ENCODE results near the gene HIGD1B. TPM values are rescaled to one million over a fixed set of nuclear protein-coding genes. Genes with fewer than 3 reads are reported as not detected.

HIGD1B gene
- total RNA-seq, 1 donor from 2014 or later, result 22.3 TPM

GRCh38 chr17:44862278-44862914 lies 14.7 kb downstream of the HIGD1B start:
- TF ChIP-seq CTCF (IDR thresholded peaks at IDR 0.05), result no peak
- ATAC-seq, result no peak
- intact Hi-C loops (cut with DNase I), result no loop called here
- H3K27ac ChIP-seq, result no peak overlapping the region
- H3K9me3 ChIP-seq, result no peaks in the 10 kb centered on the region
- DNase-seq, result no peak
- peaks cover 98% of the 10 kb centered on the region for H3K36me3 ChIP-seq
- H3K4me1 ChIP-seq, result no peaks in the 10 kb centered on the region
- H3K4me3 ChIP-seq, result no peak overlapping the region
- no peaks in the 10 kb centered on the region for H3K27me3 ChIP-seq (ENCODE audit: low read depth)

GRCh38 chr17:44863061-44863918 lies 15.6 kb downstream of the HIGD1B start:
- no peaks in the 10 kb centered on the region for H3K9me3 ChIP-seq
- DNase-seq (no peak), ATAC-seq (no peak)
- no peak for TF ChIP-seq CTCF (IDR thresholded peaks at IDR 0.05)
- H3K27me3 ChIP-seq (ENCODE audit: low read depth), result no peaks in the 10 kb centered on the region
- no peak overlapping the region for H3K4me3 ChIP-seq
- peaks cover 98% of the 10 kb centered on the region for H3K36me3 ChIP-seq
- H3K27ac ChIP-seq, result no peak overlapping the region
- H3K4me1 ChIP-seq, result no peaks in the 10 kb centered on the region
- intact Hi-C loops (cut with DNase I), result no loop called here

GRCh38 chr17:44864831-44865230 lies 17.1 kb downstream of the HIGD1B start:
- no peak overlapping the region for H3K27ac ChIP-seq

GRCh38 chr17:44865231-44865660 lies 17.6 kb downstream of the HIGD1B start:
- ATAC-seq, result peak; percentile 71 to 77
- intact Hi-C loops (cut with DNase I), result loop anchor here (5.0 kb wide), 1 partner anchor 88 kb away; no protein-coding TSS in a partner anchor

More at GRCh38 chr17:44864831-44865230, 17.1 kb downstream of the HIGD1B start:
- intact Hi-C loops (cut with DNase I), result loop anchor here (5.0 kb wide), 1 partner anchor 88 kb away; no protein-coding TSS in a partner anchor
- TF ChIP-seq CTCF (IDR thresholded peaks at IDR 0.05), result no peak
- Histone ChIP-seq H3K9me3 (no peaks in the 10 kb centered on the region), H3K27me3 (ENCODE audit: low read depth) (no peaks in the 10 kb centered on the region), H3K4me1 (no peaks in the 10 kb centered on the region), H3K36me3 (peaks cover 98% of the 10 kb centered on the region), H3K4me3 (no peak overlapping the region)
- ATAC-seq, result peak in 1 of 2 donors; percentile 12
- no peak for DNase-seq

More at GRCh38 chr17:44865231-44865660, 17.6 kb downstream of the HIGD1B start:
- no peak overlapping the region for H3K4me3 ChIP-seq
- DNase-seq, result peak; percentile 61
- no peaks in the 10 kb centered on the region for H3K27me3 ChIP-seq (ENCODE audit: low read depth)
- peaks cover 98% of the 10 kb centered on the region for H3K36me3 ChIP-seq
- H3K27ac ChIP-seq, result no peak overlapping the region
- no peaks in the 10 kb centered on the region for H3K4me1 ChIP-seq
- no peaks in the 10 kb centered on the region for H3K9me3 ChIP-seq
- peak; percentile 88 for TF ChIP-seq CTCF (IDR thresholded peaks at IDR 0.05)
